DLD1 (cell line): Measurements from ENCODE around the gene PGGHG.
"Not testable (repeated sequence)": the region's sequence is repeated elsewhere in the genome, so short reads cannot be mapped to it uniquely, and the experiment has no call there.

Experiments used
- in situ Hi-C: cut with HindIII; loops from 2 replicates; pipeline ENCODE4 v1.10.0; 2017; ENCODE audit warnings: low sequenced_read_pairs

Gene PGGHG

DNA sequence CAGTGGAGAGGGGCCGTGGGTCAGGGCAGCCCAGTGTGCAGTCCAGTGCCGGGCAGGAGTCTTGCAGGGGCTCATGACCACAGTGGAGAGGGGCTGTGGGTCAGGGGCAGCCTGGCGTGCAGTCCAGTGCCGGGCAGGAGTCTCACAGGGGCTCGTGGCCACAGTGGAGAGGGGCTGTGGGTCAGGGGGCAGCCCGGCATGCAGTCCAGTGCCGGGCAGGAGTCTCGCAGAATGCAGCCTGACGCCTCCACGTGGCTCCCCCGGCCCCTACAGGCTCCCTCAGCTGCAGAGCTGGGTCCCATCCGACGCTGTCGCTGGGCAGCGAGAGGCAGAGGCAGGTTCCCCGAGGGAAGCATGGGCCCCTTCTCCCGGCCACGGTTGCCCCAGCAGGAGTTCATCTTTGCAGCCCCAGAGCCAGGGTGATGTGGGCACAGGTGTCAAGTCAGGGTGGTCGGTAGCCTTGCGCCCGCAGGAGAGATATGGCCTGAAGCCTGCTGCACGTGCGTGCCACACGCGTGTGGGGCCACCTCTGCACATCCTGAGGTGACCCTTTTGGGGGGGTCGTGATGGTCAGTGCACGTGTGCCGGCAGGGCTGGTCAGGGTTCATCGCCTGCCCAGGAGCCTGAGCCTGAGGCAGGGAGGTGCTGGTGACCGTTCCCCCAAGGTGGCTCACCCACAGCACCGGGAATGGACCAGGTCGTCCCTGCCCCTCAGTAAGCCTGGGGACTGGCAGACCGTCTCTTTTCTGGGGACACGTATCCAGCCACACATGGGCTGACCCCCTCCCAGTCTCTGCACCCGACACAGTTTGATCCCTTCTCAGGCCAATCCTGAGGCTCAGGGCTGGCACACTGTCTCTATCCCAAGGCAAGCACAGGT, 7.5 kb downstream of the PGGHG start:
- in situ Hi-C loops = no loop called here

GRCh38 chr11:297051-297585, 8.2 kb downstream of the PGGHG start:
- in situ Hi-C loops = no loop called here

GRCh38 chr11:297586-298405, 8.9 kb downstream of the PGGHG start:
- in situ Hi-C loops = no loop called here

GRCh38 chr11:298406-299065, 9.6 kb downstream of the PGGHG start:
- in situ Hi-C loops = no loop called here

DNA sequence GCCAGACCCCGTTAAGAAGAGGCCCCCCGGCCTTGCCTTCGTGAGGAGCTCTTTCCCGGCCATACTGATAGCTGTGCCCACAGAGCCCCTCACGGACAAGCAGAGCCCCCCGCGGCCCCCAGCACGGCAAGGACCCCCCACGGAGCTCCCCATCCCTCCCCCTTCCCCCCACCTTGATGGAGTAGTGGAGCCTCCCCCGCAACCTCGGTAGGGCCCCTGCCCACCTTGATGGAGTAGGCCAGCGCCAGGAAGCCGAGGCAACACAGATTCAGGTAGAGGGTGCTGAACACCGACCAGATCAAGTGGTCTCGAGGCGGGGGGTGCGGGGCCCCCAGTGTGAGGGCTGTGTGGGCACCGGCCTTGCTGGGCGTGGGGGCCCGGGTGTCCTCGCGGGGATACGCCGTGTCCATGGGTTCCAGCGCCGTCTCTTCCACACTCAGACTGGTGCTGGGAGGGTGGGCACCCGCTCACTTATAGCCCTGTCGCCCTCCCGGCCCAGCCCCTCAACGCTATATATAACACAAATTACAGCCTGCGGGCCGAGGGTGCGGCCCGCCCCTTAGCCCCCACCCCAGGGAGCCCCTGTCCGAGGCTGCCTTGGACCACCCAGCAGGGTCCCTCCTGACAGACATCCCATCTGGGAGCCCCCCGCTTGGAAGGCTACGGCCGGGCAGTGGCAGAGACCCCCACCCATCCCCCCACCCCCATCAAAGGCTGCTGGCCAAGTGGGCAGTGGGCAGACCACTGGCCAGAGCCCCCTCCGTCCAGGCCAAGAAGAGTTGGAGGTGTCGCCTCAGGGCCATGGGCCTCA, 10.4 kb downstream of the PGGHG start, which contains the start of gene IFITM5:
Gene IFITM5, minus strand, starts transcription at position 446 of the 811 bp plus-strand sequence. Its CDS starts 36 bp downstream, at position 410.
- in situ Hi-C loops = no loop called here

DNA sequence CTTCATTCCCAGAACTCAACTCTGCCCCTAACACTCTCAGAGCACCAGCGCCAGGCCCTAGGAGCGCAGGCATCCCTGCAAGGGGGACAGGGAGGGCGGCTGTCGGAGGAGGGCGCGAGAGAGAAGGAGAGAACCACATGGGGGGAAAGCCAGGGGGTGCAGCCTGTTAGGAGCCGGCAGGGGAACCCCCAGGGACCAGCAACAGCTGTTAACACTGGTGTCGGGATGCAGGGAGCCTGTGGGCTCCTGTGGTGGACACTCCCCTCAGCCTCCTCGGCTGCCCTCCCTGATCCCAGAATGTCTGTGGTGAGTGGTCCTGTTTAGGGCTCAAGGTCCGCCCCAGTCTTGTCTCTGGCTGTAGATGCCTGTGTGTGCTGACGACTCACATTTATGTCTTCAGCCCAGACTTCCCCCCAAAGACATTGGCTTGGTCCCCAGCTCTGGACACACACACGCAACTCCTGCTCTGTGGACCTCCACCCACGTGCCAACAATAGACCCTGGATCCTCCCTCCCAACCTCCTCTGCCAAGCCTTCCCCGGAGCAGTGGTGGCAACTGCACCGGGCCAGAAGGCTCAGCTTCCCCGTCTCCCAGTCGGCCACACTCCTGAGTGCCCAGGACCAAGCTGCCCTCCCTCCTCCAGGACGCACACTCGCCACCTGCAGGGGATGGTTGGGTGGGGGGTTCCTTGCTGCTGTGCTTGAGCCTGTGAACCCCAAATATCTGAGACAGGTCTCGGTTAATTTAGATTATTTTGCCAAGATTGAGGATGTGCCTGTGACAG, 11.2 kb downstream of the PGGHG start:
- in situ Hi-C loops = no loop called here

- in situ Hi-C loops = no loop called here
These were observed 14.4 kb downstream of the PGGHG start for GRCh38 chr11:303363-303762.

- in situ Hi-C loops = no loop called here
These were observed 15.2 kb downstream of the PGGHG start for GRCh38 chr11:304061-304506.

DNA sequence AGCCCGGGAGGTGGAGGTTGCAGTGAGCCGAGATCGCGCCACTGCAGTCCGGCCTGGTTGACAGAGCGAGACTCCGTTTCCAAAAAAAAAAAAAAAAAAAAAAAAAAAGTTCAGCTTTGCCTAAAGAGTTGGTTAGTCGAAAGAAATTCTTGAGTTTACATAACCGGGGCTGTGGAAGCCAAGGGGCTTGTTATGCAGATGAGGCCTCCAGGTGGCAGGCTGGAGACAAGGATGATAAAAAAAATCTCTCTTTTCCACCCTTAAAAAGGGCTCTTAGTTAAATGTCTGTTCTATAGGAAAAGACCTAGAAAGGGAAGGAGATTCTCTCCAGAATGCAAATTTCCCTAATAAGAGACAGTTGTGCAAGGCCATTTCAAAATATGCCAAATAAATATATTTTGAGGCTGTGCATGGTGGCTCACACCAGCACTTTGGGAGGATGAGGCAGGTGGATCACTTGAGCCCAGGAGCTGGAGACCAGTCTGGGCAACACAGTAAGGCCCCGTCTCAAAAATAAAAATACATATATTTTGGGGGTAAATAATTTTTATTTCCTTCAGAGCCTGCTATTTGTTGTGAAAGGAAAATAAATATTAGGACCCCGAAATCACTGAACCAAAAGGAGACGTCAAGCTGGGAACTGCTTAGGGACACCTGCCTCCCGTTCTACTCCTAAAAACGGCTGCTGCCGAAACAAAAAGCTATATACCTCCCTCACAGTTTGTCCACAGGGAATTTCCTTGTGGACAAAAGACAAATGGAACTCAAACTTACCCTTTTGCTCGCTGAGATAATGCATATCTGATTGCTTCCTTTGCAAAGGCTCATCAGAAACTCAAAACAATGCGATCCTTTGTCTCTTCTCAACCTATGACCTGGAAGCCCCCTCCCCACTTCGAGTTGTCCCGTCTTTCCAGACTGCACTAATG, 16.3 kb downstream of the PGGHG start:
- in situ Hi-C loops = no loop called here

DNA sequence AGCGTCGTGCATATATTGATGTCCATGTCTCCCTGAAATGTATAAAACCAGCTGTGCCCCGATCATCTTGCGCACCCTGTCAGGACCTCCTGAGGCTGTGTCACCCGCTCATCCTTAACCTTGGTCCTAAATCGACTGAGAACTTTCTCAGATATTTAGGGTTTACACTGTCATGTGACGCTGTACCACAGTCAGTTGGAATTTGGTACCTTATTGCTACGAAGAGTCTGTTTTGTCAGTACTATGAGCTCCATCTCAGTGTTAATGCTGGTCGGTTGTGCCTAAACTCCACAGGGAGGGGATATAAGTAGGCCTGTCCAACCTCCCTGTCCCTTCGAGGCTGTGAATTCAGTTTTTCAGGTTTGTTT, 16.9 kb downstream of the PGGHG start:
- in situ Hi-C loops = no loop called here

DNA sequence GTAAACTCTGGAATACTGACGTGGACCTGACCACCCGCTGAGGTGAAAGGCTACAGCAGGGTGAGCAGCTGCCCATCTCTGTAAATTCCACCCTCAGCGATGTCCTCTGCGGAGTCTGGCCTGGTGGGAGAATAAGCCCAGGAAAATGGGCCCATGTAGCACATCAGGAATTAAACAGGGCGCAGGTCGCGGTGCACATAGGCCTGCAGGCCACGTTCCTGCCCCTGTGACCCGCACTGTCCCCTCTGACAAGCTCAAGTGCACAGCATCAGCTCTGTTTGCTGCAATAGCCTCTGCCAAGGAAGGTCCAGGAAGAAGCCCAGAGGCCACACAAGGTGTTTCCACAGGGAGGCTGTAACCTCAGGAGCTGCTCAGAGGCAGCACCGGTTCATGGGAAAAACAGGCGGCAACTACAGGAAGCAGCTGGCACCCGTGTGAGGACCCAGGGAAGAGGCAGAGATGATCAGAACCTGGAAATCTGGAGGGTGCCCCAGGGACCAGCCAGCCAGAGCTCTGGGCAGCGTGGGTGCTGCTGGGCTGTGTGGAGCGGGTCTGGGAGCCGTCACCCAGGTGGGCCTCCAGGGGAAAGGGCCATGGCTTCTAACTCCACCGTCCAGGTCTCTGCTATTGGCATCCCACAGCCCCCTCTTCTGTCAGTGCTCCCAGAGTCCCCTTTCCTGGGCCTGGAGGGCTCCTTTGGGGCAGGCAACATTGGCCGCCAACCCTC, 17.9 kb downstream of the PGGHG start:
- in situ Hi-C loops = no loop called here

DNA sequence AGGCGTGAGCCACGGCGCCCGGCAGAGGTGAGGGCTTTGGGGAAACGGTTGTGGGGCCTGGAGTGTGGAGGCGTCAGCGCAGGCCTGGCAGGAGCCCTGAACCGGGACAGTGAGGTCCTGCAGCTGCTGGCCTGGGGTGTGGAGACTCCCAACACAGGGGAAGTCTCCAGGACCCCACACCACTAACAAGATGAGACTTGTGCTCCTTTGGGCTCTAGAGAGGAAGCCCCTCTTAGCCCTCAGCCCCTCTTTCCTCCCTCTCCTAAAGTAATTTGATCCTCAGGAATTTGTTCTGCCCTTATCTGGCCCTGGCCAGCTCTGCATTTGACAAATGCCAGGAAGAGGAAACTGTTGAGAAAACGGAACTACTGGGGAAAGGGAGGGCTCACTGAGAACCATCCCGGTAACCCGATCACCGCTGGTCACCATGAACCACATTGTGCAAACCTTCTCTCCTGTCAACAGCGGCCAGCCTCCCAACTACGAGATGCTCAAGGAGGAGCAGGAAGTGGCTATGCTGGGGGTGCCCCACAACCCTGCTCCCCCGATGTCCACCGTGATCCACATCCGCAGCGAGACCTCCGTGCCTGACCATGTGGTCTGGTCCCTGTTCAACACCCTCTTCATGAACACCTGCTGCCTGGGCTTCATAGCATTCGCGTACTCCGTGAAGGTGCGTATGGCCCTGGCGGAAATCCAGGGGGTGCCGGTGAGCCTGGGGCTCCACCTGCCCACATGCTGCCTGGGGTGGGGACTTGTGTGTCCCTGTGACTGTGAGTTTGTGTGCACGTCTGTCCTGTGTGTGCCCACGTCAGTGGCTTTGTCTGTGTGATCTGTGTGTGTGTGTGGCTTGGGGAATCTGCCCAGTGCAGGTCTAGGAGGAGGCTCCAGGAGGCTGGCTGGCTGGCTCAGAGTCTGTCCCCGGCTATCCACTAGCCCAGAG, 19.1 kb downstream of the PGGHG start, which contains the start of gene IFITM2:
Gene IFITM2, plus strand, starts transcription at position 51 of the 943 bp plus-strand sequence. Its CDS starts 377 bp downstream, at position 428.
- in situ Hi-C loops = not testable (repeated sequence)

- in situ Hi-C loops = not testable (repeated sequence)
These were observed 20.1 kb downstream of the PGGHG start for GRCh38 chr11:308740-309665.

DNA sequence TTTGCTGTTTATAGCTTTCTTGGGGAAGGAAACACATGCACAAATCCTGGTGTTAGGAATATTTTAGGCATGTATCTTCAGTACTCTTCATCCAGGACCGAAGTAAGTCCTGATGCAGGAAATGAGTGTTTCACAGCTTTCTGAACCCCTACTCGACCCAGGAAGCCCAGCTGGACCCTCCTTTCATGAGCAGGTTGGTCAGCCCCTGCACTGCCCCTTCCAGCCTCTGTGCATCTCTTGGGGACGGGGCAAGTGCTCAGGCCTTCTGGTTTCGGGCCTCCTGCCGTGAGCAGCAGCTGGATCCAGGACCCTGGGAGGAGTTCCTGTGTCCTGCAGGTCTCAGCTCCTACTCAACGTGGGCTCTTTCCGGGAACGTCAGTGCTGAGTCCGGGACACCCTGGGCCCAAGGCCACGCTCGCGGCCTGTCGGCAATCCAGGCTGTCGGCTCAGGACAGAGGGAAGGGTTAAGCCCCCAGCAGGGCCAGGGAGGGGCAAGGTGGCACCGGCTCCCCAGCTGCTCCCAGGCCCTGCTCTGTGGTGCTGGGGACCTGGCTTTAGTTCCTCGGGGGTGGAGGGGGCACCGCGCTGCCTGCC, 21.1 kb downstream of the PGGHG start:
- in situ Hi-C loops = not testable (repeated sequence)
